Fibroblast of lung (primary cell): ENCODE results near the gene NANS.

Experiments
- EZH2 ChIP-seq: IDR thresholded peaks from 2 replicates; pipeline ENCODE4 v1.5.1; 2012; ENCODE audit warnings: low read length, control low read depth, mild to moderate bottlenecking; ENCODE audit errors: missing control alignments
- TF ChIP-seq, protein P1 (sequence below), 2 donors: IDR thresholded peaks in 1 of 2; conservative IDR thresholded peaks in 1 of 2; 1 replicate in 1 of 2; 2 replicates in 1 of 2; pipeline ENCODE4 v1.5.1; 2011 to 2012; ENCODE audit warnings: low read length in 2 of 2, control low read depth in 1 of 2, inconsistent platforms in 1 of 2, low read depth in 1 of 2, mild to moderate bottlenecking in 1 of 2

GRCh38 chr9:98083061-98083501 lies 26.5 kb downstream of the NANS start:
- TF ChIP-seq, protein P1, sequence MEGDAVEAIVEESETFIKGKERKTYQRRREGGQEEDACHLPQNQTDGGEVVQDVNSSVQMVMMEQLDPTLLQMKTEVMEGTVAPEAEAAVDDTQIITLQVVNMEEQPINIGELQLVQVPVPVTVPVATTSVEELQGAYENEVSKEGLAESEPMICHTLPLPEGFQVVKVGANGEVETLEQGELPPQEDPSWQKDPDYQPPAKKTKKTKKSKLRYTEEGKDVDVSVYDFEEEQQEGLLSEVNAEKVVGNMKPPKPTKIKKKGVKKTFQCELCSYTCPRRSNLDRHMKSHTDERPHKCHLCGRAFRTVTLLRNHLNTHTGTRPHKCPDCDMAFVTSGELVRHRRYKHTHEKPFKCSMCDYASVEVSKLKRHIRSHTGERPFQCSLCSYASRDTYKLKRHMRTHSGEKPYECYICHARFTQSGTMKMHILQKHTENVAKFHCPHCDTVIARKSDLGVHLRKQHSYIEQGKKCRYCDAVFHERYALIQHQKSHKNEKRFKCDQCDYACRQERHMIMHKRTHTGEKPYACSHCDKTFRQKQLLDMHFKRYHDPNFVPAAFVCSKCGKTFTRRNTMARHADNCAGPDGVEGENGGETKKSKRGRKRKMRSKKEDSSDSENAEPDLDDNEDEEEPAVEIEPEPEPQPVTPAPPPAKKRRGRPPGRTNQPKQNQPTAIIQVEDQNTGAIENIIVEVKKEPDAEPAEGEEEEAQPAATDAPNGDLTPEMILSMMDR (conservative IDR thresholded peaks at IDR 0.05 in 1 of 2, IDR thresholded peaks at IDR 0.05 in 1 of 2; ENCODE audit: low read depth in 1 of 2, low read length in 2 of 2): no peak
- no peak for TF ChIP-seq EZH2
